ENCODE measurements around the gene CORIN.

CORIN gene

DNA sequence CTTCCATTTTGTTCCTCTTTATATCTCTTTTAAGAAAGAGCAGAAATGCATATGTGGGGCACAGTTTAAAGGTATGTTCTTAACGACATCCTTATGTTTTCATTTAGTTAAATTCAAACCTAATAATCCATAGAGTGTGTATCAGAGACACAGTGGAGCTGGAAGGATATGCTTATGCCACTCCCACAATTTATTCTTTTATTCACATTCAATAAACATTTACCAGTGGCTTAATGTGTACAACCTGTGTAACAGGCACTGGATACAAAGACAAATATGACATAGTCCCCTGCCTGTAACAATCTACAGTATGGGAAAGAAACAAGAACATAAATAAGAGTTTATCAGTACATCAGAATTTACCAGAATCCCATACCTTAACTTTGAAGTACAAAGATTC lies 22.4 kb upstream of the CORIN start:
- no peak for DNase-seq
- Histone ChIP-seq H3K79me1 (replicated peaks; ENCODE audit: low read length, poor library complexity, severe bottlenecking) (peaks cover 1% of the 10 kb centered on the region), H3K4me1 (ENCODE audit: control insufficient read depth, insufficient read depth, low read depth, low read length) (peaks cover 2% of the 10 kb centered on the region), H2BK15ac (ENCODE audit: low read depth, poor library complexity, severe bottlenecking) (no peak overlapping the region), H3K18ac (ENCODE audit: low read depth in 1 of 2, low read length in 2 of 2) (no peak overlapping the region), H2AFZ (ENCODE audit: low read depth, low read length) (no peak overlapping the region), H3K4me3 (ENCODE audit: insufficient read depth in 1 of 2, low read depth in 1 of 2, low read length in 2 of 2) (no peak overlapping the region), H3K23ac (ENCODE audit: low read length in 2 of 2) (no peak overlapping the region), H2BK120ac (ENCODE audit: low read depth, low read length) (no peak overlapping the region), H2BK12ac (ENCODE audit: low read length in 2 of 2) (no peak overlapping the region), H3K4me2 (ENCODE audit: low read length, poor library complexity, severe bottlenecking) (no peak overlapping the region), H3K9me3 (ENCODE audit: control insufficient read depth, low read length) (no peaks in the 10 kb centered on the region), H2AK5ac (ENCODE audit: low read length, severe bottlenecking) (no peak overlapping the region), H3K9ac (ENCODE audit: low read length) (no peak overlapping the region), H2BK5ac (ENCODE audit: low read depth, low read length, poor library complexity, severe bottlenecking) (no peak overlapping the region), H4K91ac (ENCODE audit: low read length) (no peak overlapping the region), H4K8ac (ENCODE audit: low read length) (no peak overlapping the region), H3K27me3 (ENCODE audit: control insufficient read depth in 1 of 2, insufficient read depth in 1 of 2, low read length in 2 of 2) (no peaks in the 10 kb centered on the region), H3K14ac (ENCODE audit: low read length in 2 of 2) (no peak overlapping the region), H3K4ac (ENCODE audit: low read depth in 1 of 2, low read length in 2 of 2) (no peak overlapping the region), H3K36me3 (ENCODE audit: control insufficient read depth in 1 of 2, insufficient read depth in 2 of 2, low read depth in 1 of 2, low read length in 2 of 2) (peaks cover 0 to 14% of the 10 kb centered on the region in 2 experiments), H3K27ac (ENCODE audit: low read length, poor library complexity, severe bottlenecking) (no peak overlapping the region)
- WGBS = no CpG with 5 or more reads among the region's 1 CpG

DNA sequence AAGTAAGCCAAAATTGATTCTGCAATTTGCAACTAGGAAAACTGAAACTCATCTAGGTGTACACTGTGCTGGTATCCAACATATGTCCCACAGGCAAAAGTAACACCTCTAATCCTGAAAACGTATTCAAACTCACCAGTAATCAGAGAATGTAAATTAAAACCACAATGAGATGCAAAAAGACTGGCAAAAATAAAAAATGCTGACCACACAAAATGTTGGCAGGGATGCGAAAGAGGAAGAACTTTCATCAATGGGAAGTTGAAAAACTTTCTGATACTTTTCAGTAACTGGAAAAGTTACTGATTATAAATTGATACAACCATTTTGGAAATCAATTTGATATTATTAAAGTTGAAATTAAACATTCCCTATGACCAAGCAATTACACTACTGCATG lies 20.1 kb upstream of the CORIN start:
- no peak overlapping the region for H3K27ac ChIP-seq (ENCODE audit: low read length, poor library complexity, severe bottlenecking)
- no peak overlapping the region for H3K4me3 ChIP-seq (ENCODE audit: insufficient read depth in 1 of 2, low read depth in 1 of 2, low read length in 2 of 2)
- no peak overlapping the region for H3K23ac ChIP-seq (ENCODE audit: low read length in 2 of 2)
- peaks cover 0 to 18% of the 10 kb centered on the region in 2 experiments for H3K36me3 ChIP-seq (ENCODE audit: control insufficient read depth in 1 of 2, insufficient read depth in 2 of 2, low read depth in 1 of 2, low read length in 2 of 2)
- no peak overlapping the region for H2BK120ac ChIP-seq (ENCODE audit: low read depth, low read length)
- no peak overlapping the region for H4K91ac ChIP-seq (ENCODE audit: low read length)
- no peak overlapping the region for H2BK12ac ChIP-seq (ENCODE audit: low read length in 2 of 2)
- H3K14ac ChIP-seq (ENCODE audit: low read length in 2 of 2) = no peak overlapping the region
- H3K9me3 ChIP-seq (ENCODE audit: control insufficient read depth, low read length) = no peaks in the 10 kb centered on the region
- 83% methylated on average over 1 of the region's 2 CpGs for WGBS
- no peak overlapping the region for H3K4ac ChIP-seq (ENCODE audit: low read depth in 1 of 2, low read length in 2 of 2)
- H2AFZ ChIP-seq (ENCODE audit: low read depth, low read length) = no peak overlapping the region
- H3K4me2 ChIP-seq (ENCODE audit: low read length, poor library complexity, severe bottlenecking) = no peak overlapping the region
- H2AK5ac ChIP-seq (ENCODE audit: low read length, severe bottlenecking) = no peak overlapping the region
- H4K8ac ChIP-seq (ENCODE audit: low read length) = no peak overlapping the region
- H3K4me1 ChIP-seq (ENCODE audit: control insufficient read depth, insufficient read depth, low read depth, low read length) = no peaks in the 10 kb centered on the region
- peaks cover 1% of the 10 kb centered on the region for H3K79me1 ChIP-seq (replicated peaks; ENCODE audit: low read length, poor library complexity, severe bottlenecking)
- no peak for DNase-seq
- H3K9ac ChIP-seq (ENCODE audit: low read length) = no peak overlapping the region
- no peaks in the 10 kb centered on the region for H3K27me3 ChIP-seq (ENCODE audit: control insufficient read depth in 1 of 2, insufficient read depth in 1 of 2, low read length in 2 of 2)
- H3K18ac ChIP-seq (ENCODE audit: low read depth in 1 of 2, low read length in 2 of 2) = no peak overlapping the region
- no peak overlapping the region for H2BK15ac ChIP-seq (ENCODE audit: low read depth, poor library complexity, severe bottlenecking)
- H2BK5ac ChIP-seq (ENCODE audit: low read depth, low read length, poor library complexity, severe bottlenecking) = no peak overlapping the region

DNA sequence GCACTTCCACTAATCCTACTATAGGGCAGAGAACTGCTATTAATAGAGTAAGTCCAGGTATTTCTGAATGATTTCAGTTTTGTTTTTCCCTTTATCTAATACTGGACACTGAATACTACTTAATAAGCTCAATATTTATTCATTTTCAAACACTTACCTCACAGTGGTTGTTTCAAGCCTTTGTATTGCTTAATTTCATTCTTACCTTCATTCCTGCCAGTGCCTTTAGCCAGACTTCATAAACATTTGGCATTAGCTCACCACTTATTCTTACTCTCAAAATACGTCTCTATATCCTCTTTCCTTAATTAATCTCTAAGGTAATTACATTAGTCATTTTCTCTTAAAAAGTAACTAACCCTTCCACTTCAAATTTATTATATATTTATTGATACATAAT lies 18.8 kb upstream of the CORIN start:
- no peak for DNase-seq
- peaks cover 1% of the 10 kb centered on the region for H3K79me1 ChIP-seq (replicated peaks; ENCODE audit: low read length, poor library complexity, severe bottlenecking)
- no peak overlapping the region for H2BK120ac ChIP-seq (ENCODE audit: low read depth, low read length)
- no peak overlapping the region for H3K14ac ChIP-seq (ENCODE audit: low read length in 2 of 2)
- H3K9ac ChIP-seq (ENCODE audit: low read length) = no peak overlapping the region
- H3K23ac ChIP-seq (ENCODE audit: low read length in 2 of 2) = no peak overlapping the region
- H2BK5ac ChIP-seq (ENCODE audit: low read depth, low read length, poor library complexity, severe bottlenecking) = no peak overlapping the region
- no peak overlapping the region for H3K4me3 ChIP-seq (ENCODE audit: insufficient read depth in 1 of 2, low read depth in 1 of 2, low read length in 2 of 2)
- H3K4ac ChIP-seq (ENCODE audit: low read depth in 1 of 2, low read length in 2 of 2) = no peak overlapping the region
- H2AFZ ChIP-seq (ENCODE audit: low read depth, low read length) = no peak overlapping the region
- H3K27ac ChIP-seq (ENCODE audit: low read length, poor library complexity, severe bottlenecking) = no peak overlapping the region
- H2BK12ac ChIP-seq (ENCODE audit: low read length in 2 of 2) = no peak overlapping the region
- no peaks in the 10 kb centered on the region for H3K4me1 ChIP-seq (ENCODE audit: control insufficient read depth, insufficient read depth, low read depth, low read length)
- no peak overlapping the region for H4K91ac ChIP-seq (ENCODE audit: low read length)
- H2BK15ac ChIP-seq (ENCODE audit: low read depth, poor library complexity, severe bottlenecking) = no peak overlapping the region
- WGBS = 100% methylated on average over 1 of the region's 1 CpG
- H3K9me3 ChIP-seq (ENCODE audit: control insufficient read depth, low read length) = no peaks in the 10 kb centered on the region
- peaks cover 0 to 18% of the 10 kb centered on the region in 2 experiments for H3K36me3 ChIP-seq (ENCODE audit: control insufficient read depth in 1 of 2, insufficient read depth in 2 of 2, low read depth in 1 of 2, low read length in 2 of 2)
- no peak overlapping the region for H4K8ac ChIP-seq (ENCODE audit: low read length)
- H3K27me3 ChIP-seq (ENCODE audit: control insufficient read depth in 1 of 2, insufficient read depth in 1 of 2, low read length in 2 of 2) = no peaks in the 10 kb centered on the region
- no peak overlapping the region for H2AK5ac ChIP-seq (ENCODE audit: low read length, severe bottlenecking)
- H3K4me2 ChIP-seq (ENCODE audit: low read length, poor library complexity, severe bottlenecking) = no peak overlapping the region
- H3K18ac ChIP-seq (ENCODE audit: low read depth in 1 of 2, low read length in 2 of 2) = no peak overlapping the region

DNA sequence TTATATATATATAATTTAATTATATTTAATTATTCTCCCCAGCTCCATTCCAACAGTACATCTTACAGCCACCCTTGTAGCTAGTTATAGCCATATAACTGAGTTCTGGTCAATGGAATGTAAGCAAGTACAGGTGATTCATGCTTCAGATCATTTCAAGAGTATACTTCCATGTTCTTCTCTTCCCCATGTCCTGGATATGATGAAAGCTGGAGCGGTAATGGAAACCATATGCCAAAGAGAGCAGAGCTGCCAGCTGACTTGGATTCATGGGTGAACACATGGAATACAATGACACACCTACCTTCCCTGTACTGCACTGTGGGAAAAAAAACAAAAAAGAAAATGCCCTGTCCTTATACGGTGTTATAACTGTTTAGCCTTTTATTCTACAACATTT lies 17.5 kb upstream of the CORIN start:
- Histone ChIP-seq H2BK15ac (ENCODE audit: low read depth, poor library complexity, severe bottlenecking) (no peak overlapping the region), H2BK5ac (ENCODE audit: low read depth, low read length, poor library complexity, severe bottlenecking) (no peak overlapping the region), H2AK5ac (ENCODE audit: low read length, severe bottlenecking) (no peak overlapping the region), H3K14ac (ENCODE audit: low read length in 2 of 2) (no peak overlapping the region), H2BK120ac (ENCODE audit: low read depth, low read length) (no peak overlapping the region), H2AFZ (ENCODE audit: low read depth, low read length) (no peak overlapping the region), H3K4me1 (ENCODE audit: control insufficient read depth, insufficient read depth, low read depth, low read length) (no peaks in the 10 kb centered on the region), H4K91ac (ENCODE audit: low read length) (no peak overlapping the region), H3K18ac (ENCODE audit: low read depth in 1 of 2, low read length in 2 of 2) (no peak overlapping the region), H3K9me3 (ENCODE audit: control insufficient read depth, low read length) (no peaks in the 10 kb centered on the region), H3K27me3 (ENCODE audit: control insufficient read depth in 1 of 2, insufficient read depth in 1 of 2, low read length in 2 of 2) (no peaks in the 10 kb centered on the region), H3K4ac (ENCODE audit: low read depth in 1 of 2, low read length in 2 of 2) (no peak overlapping the region), H3K79me1 (replicated peaks; ENCODE audit: low read length, poor library complexity, severe bottlenecking) (no peaks in the 10 kb centered on the region), H3K4me2 (ENCODE audit: low read length, poor library complexity, severe bottlenecking) (no peak overlapping the region), H3K36me3 (ENCODE audit: control insufficient read depth in 1 of 2, insufficient read depth in 2 of 2, low read depth in 1 of 2, low read length in 2 of 2) (peaks cover 0 to 27% of the 10 kb centered on the region in 2 experiments), H3K4me3 (ENCODE audit: insufficient read depth in 1 of 2, low read depth in 1 of 2, low read length in 2 of 2) (no peak overlapping the region), H4K8ac (ENCODE audit: low read length) (no peak overlapping the region), H3K27ac (ENCODE audit: low read length, poor library complexity, severe bottlenecking) (no peak overlapping the region), H3K23ac (ENCODE audit: low read length in 2 of 2) (no peak overlapping the region), H2BK12ac (ENCODE audit: low read length in 2 of 2) (no peak overlapping the region), H3K9ac (ENCODE audit: low read length) (no peak overlapping the region)
- WGBS = 50% methylated on average over 1 of the region's 2 CpGs
- DNase-seq = peak; percentile 78
